ENCODE results near the gene MAN1C1. TPM values are rescaled to one million over a fixed set of nuclear protein-coding genes. Genes with fewer than 3 reads are reported as not detected.

Gene MAN1C1
- polyA plus RNA-seq, 1 of the 3 experiments (the other 2 are of a cell fraction) = 0.20 TPM

GRCh38 chr1:25718732-25719131, 102.1 kb downstream of the MAN1C1 start (continued):
- TF ChIP-seq USF1 (IDR thresholded peaks at IDR 0.05; ENCODE audit: borderline replicate concordance, low read depth) (no peak), ELF1 (IDR thresholded peaks at IDR 0.05) (no peak), RFX5 (IDR thresholded peaks at IDR 0.05; ENCODE audit: low read length) (no peak)

- DNase-seq = no peak
- POLR2A ChIA-PET = no interaction called here
- TF ChIP-seq SMC3 (IDR thresholded peaks at IDR 0.05; ENCODE audit: low read depth, low read length) (no peak), USF1 (IDR thresholded peaks at IDR 0.05; ENCODE audit: borderline replicate concordance, low read depth) (no peak), FOSL2 (IDR thresholded peaks at IDR 0.05; ENCODE audit: borderline replicate concordance, low read depth) (no peak), NFIC (IDR thresholded peaks at IDR 0.05; ENCODE audit: borderline replicate concordance) (no peak), JUND (IDR thresholded peaks at IDR 0.05) (no peak), EP300 (IDR thresholded peaks at IDR 0.05; ENCODE audit: borderline replicate concordance in 1 of 2, low read depth in 1 of 2, low read length in 1 of 2) (no peak), MAX (IDR thresholded peaks at IDR 0.05; ENCODE audit: low read depth) (no peak), YY1 (IDR thresholded peaks at IDR 0.05; ENCODE audit: low read depth) (no peak), GATA2 (CRISPR knock-in tag; IDR thresholded peaks at IDR 0.05) (no peak), NRF1 (IDR thresholded peaks at IDR 0.05; ENCODE audit: low read depth, low read length) (no peak), MXI1 (IDR thresholded peaks at IDR 0.05; ENCODE audit: low read depth, low read length) (no peak), RCOR1 (IDR thresholded peaks at IDR 0.05; ENCODE audit: low read length) (no peak), IRF3 (IDR thresholded peaks at IDR 0.05; ENCODE audit: low read depth, low read length) (no peak), TEAD4 (IDR thresholded peaks at IDR 0.05; ENCODE audit: borderline replicate concordance, insufficient read depth) (no peak), TAF1 (IDR thresholded peaks at IDR 0.05; ENCODE audit: borderline replicate concordance, low read depth, low read length) (no peak), MEF2A (IDR thresholded peaks at IDR 0.05; ENCODE audit: borderline replicate concordance, low read depth) (no peak), GABPA (IDR thresholded peaks at IDR 0.05; ENCODE audit: low read depth) (no peak)
Measured at GRCh38 chr1:25720624-25721023, 104.0 kb downstream of the MAN1C1 start.

More at GRCh38 chr1:25720624-25721023, 104.0 kb downstream of the MAN1C1 start:
- Histone ChIP-seq H3K9me2 (no peaks in the 10 kb centered on the region), H3K4me3 (ENCODE audit: low read depth in 2 of 2, low read length in 1 of 2) (no peak overlapping the region), H3K9me3 (no peaks in the 10 kb centered on the region), H3K27me3 (ENCODE audit: insufficient read depth) (peaks cover 6% of the 10 kb centered on the region; the same call in 1 of the 2 replicates), H3F3A (replicated peaks; ENCODE audit: insufficient read depth) (no peaks in the 10 kb centered on the region), H3K4me1 (ENCODE audit: control insufficient read depth in 1 of 2, insufficient read depth in 2 of 2, low read depth in 1 of 2, low read length in 1 of 2) (peaks cover 0 to 14% of the 10 kb centered on the region in 2 experiments; a peak in 1 of 4 replicates), H3K79me2 (ENCODE audit: insufficient read depth) (no peaks in the 10 kb centered on the region), H4K20me1 (ENCODE audit: insufficient read depth) (no peaks in the 10 kb centered on the region), H3K4me2 (no peak overlapping the region), H3K27ac (ENCODE audit: low read depth in 2 of 2, low read length in 1 of 2) (no peak overlapping the region), H2AFZ (ENCODE audit: low read depth) (no peak overlapping the region), H3K9ac (no peak overlapping the region), H3K36me3 (replicated peaks in 1 of 2; ENCODE audit: control insufficient read depth in 1 of 2, insufficient read depth in 2 of 2, low read length in 1 of 2) (no peaks in the 10 kb centered on the region)
- CTCF ChIA-PET = interaction anchor here (1.2 kb wide), 1 partner anchor 23 kb away, joined by 3 read pairs; no protein-coding TSS in a partner anchor
- 50% methylated on average over 5 of the region's 5 CpGs for WGBS (ENCODE audit: low lambda C conversion rate)
